Progenitor cell of endocrine pancreas (in vitro differentiated cells): ENCODE results near the gene LGMN. TPM values are rescaled to one million over a fixed set of nuclear protein-coding genes. Genes with fewer than 3 reads are reported as not detected.
"Not testable (repeated sequence)": the region's sequence is repeated elsewhere in the genome, so short reads cannot be mapped to it uniquely, and the experiment has no call there.

Experiments used
- DNase-seq: peaks from one replicate; pipeline ENCODE4 v3.0.0; 2021; ENCODE audit warnings: low spot score; ENCODE audit not compliant: unreplicated experiment
- H3K27ac Mint-ChIP-seq: 2 replicates; pipeline ENCODE4 v1.8.0; 2021; ENCODE audit warnings: mild to moderate bottlenecking, moderate library complexity, mixed read lengths
- H3K27me3 Mint-ChIP-seq: 2 replicates; pipeline ENCODE4 v1.8.0; 2021; ENCODE audit warnings: mixed read lengths
- H3K36me3 Mint-ChIP-seq: 2 replicates; pipeline ENCODE4 v1.8.0; 2022; ENCODE audit warnings: mixed read lengths; ENCODE audit not compliant: insufficient read depth
- H3K4me1 Mint-ChIP-seq: 2 replicates; pipeline ENCODE4 v1.8.0; 2021; ENCODE audit warnings: low read depth, mixed read lengths
- H3K4me3 Mint-ChIP-seq: 2 replicates; pipeline ENCODE4 v1.8.0; 2021; ENCODE audit warnings: low read depth, mild to moderate bottlenecking, moderate library complexity, mixed read lengths
- H3K9me3 Mint-ChIP-seq: 2 replicates; pipeline ENCODE4 v1.8.0; 2021; ENCODE audit warnings: low read depth, mixed read lengths
- total RNA-seq: library from RNA; stranded (reverse); gene quantifications from 2 replicates; pipeline ENCODE4 v1.2.1, GENCODE V29; 2021
- TF ChIP-seq, protein P1 (sequence below): fragments of 200-600 bp; sonication (generic); IDR thresholded peaks from one replicate; pipeline ENCODE4 v1.5.0; 2021; ENCODE audit warnings: antibody characterized with exemption, mild to moderate bottlenecking; ENCODE audit not compliant: unreplicated experiment

LGMN gene
- total RNA-seq, 1 donor from 2014 or later, result 63.3 TPM

DNA sequence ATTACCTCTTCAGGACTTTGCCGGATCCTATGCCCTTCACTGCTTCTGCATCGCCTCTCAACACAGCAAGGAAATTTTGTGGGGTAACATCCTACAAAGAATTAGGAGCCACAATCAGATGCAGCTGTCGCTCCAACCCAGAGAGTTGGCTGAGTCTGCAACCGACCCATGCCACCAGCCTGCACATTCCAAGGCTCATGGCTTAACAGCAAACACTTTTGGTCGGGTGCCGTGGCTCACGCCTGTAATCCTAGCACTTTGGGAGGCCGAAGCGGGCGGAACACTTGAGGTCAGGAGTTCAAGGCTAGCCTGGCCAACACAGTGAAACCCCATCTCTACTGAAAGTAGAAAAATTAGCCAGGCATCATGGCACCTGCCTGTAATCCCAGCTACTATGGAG is 32.3 kb downstream of the LGMN start:
- H3K36me3 Mint-ChIP-seq, result peaks cover 10% of the 10 kb centered on the region
- no peak overlapping the region for H3K27ac Mint-ChIP-seq
- no peak for DNase-seq
- TF ChIP-seq, protein P1, sequence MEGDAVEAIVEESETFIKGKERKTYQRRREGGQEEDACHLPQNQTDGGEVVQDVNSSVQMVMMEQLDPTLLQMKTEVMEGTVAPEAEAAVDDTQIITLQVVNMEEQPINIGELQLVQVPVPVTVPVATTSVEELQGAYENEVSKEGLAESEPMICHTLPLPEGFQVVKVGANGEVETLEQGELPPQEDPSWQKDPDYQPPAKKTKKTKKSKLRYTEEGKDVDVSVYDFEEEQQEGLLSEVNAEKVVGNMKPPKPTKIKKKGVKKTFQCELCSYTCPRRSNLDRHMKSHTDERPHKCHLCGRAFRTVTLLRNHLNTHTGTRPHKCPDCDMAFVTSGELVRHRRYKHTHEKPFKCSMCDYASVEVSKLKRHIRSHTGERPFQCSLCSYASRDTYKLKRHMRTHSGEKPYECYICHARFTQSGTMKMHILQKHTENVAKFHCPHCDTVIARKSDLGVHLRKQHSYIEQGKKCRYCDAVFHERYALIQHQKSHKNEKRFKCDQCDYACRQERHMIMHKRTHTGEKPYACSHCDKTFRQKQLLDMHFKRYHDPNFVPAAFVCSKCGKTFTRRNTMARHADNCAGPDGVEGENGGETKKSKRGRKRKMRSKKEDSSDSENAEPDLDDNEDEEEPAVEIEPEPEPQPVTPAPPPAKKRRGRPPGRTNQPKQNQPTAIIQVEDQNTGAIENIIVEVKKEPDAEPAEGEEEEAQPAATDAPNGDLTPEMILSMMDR, result no peak
- H3K4me1 Mint-ChIP-seq, result peaks cover 11% of the 10 kb centered on the region
- no peak overlapping the region for H3K4me3 Mint-ChIP-seq
- H3K27me3 Mint-ChIP-seq, result no peaks in the 10 kb centered on the region
- H3K9me3 Mint-ChIP-seq, result no peaks in the 10 kb centered on the region

- not testable (repeated sequence) for H3K27ac Mint-ChIP-seq
Measured at GRCh38 chr14:92714739-92715307, 33.6 kb downstream of the LGMN start.

GRCh38 chr14:92712654-92713051 is 35.8 kb downstream of the LGMN start:
- Mint-ChIP-seq H3K4me3 (no peak overlapping the region), H3K36me3 (peaks cover 12% of the 10 kb centered on the region)
- TF ChIP-seq, protein P1, result no peak

More at GRCh38 chr14:92714739-92715307, 33.6 kb downstream of the LGMN start:
- not testable (repeated sequence) for H3K4me3 Mint-ChIP-seq, H3K4me1 Mint-ChIP-seq, H3K27me3 Mint-ChIP-seq, H3K9me3 Mint-ChIP-seq
- peaks cover 13% of the 10 kb centered on the region for H3K36me3 Mint-ChIP-seq
- TF ChIP-seq, protein P1, result peak; percentile 74
- peak; percentile 65 for DNase-seq

DNA sequence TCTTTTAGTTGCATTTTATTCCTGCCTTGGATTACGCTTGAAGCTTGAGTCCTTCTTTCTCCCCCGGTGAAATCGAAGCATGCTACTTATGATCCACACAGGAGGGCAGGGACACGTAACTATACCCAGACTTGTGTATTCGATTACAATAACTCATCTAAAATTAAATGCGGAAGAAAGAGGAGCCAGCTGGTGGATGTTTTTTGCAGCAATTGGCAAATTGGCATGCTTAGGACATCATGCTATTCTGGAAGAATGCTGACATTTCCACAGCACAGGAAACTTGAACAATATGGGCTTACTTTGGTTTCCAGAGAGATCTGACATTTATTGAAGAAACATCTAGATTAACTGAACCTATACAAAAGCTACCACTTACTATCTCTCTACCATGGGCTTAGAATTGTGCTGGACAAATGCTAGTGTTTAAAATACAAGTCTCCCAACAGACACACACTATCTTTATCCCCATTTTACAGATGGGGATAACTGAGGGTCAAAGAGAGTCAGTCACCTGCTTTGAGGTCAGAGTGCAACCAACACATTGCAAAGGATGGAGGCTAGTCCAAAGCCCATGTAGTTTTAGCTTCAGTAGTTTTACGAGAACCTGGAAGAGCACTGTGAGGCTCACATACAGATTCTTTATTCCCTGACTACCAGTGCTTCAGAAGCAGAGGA is 36.3 kb downstream of the LGMN start:
- peaks cover 9% of the 10 kb centered on the region for H3K4me1 Mint-ChIP-seq
- H3K4me3 Mint-ChIP-seq, result no peak overlapping the region
- H3K27me3 Mint-ChIP-seq, result no peaks in the 10 kb centered on the region
- TF ChIP-seq, protein P1, result no peak
- no peak overlapping the region for H3K27ac Mint-ChIP-seq
- H3K9me3 Mint-ChIP-seq, result no peaks in the 10 kb centered on the region
- no peak for DNase-seq
- peaks cover 14% of the 10 kb centered on the region for H3K36me3 Mint-ChIP-seq

More at GRCh38 chr14:92712654-92713051, 35.8 kb downstream of the LGMN start:
- H3K9me3 Mint-ChIP-seq, result no peaks in the 10 kb centered on the region
- DNase-seq, result no peak
- peaks cover 9% of the 10 kb centered on the region for H3K4me1 Mint-ChIP-seq
- H3K27ac Mint-ChIP-seq, result no peak overlapping the region
- no peaks in the 10 kb centered on the region for H3K27me3 Mint-ChIP-seq

- Mint-ChIP-seq H3K4me1 (peaks cover 9% of the 10 kb centered on the region), H3K36me3 (peaks cover 22% of the 10 kb centered on the region), H3K27ac (no peak overlapping the region), H3K4me3 (no peak overlapping the region), H3K9me3 (no peaks in the 10 kb centered on the region), H3K27me3 (no peaks in the 10 kb centered on the region)
- no peak for DNase-seq
- TF ChIP-seq, protein P1, result no peak
Measured at GRCh38 chr14:92710001-92710341, 38.5 kb downstream of the LGMN start.
